HepG2 (cell line): ENCODE data around the gene POLR3H. TPM values are rescaled to one million over a fixed set of nuclear protein-coding genes. Genes with fewer than 3 reads are reported as not detected.

Experiments used
- ATAC-seq: fragments of 200-7000 bp; cut with Tn5 transposase; 3 replicates; pipeline ENCODE4 v1.9.1; 2020; ENCODE audit warnings: mild to moderate bottlenecking, moderate library complexity
- BruUV-seq: library from RNA; stranded (reverse); fragments of 400-500 nt; replicated peaks from 2 replicates; lab custom pipeline; 2021; lab: Mats Ljungman, UMichigan
- CTCF ChIA-PET: fragments of 300-600 bp; formaldehyde crosslinking; extraction: SDS; loops from one replicate; lab custom pipeline; 2021; ENCODE audit warnings: low total read pairs, inconsistent platforms, low intra/inter-chr PET ratio; lab: Yijun Ruan, JAX
- POLR2A ChIA-PET: fragments of 350-600 bp; sonication (Branson Sonifier 250); formaldehyde crosslinking; loops from one replicate; lab custom pipeline; 2020; ENCODE audit warnings: antibody characterized with exemption, inconsistent platforms; lab: Yijun Ruan, JAX
- DNase-seq: peaks from one replicate; pipeline ENCODE4 v3.0.0-alpha.2; 2015; ENCODE audit warnings: low spot score
- FAIRE-seq: peaks from 3 replicates; lab custom pipeline; 2011; peaks lifted over from hg19 to GRCh38; lab: Jason Lieb, UNC
- H2AFZ ChIP-seq: one replicate; pipeline ENCODE4 v1.6.1; 2011; ENCODE audit warnings: low read length, inconsistent platforms
- H3K27ac ChIP-seq: fragments of 300-600 bp; 3 replicates; pipeline ENCODE4 v1.8.0; 2011; ENCODE audit warnings: mixed run types, mild to moderate bottlenecking, mixed read lengths, low read length, inconsistent platforms; ENCODE audit not compliant: insufficient read depth; ENCODE audit errors: extremely low read length
- H3K27me3 ChIP-seq, 2 experiments: fragments of 200-600 bp in 1 of 2; 2 replicates in 1 of 2; 3 replicates in 1 of 2; pipeline versions ENCODE4 v1.6.0 to v1.8.0; 2011; ENCODE audit warnings: low read length in 2 of 2, mild to moderate bottlenecking in 2 of 2, moderate library complexity in 2 of 2, inconsistent platforms in 1 of 2; ENCODE audit not compliant: insufficient read depth in 2 of 2, control insufficient read depth in 1 of 2
- H3K36me3 ChIP-seq, 2 experiments: fragments of 200-600 bp in 1 of 2; replicated peaks in 1 of 2; 2 replicates in 1 of 2; 3 replicates in 1 of 2; pipeline versions ENCODE4 v1.5.1 to v1.8.0; 2011; ENCODE audit warnings: low read length in 2 of 2, inconsistent platforms in 1 of 2; ENCODE audit not compliant: insufficient read depth in 2 of 2, control insufficient read depth in 1 of 2
- H3K4me1 ChIP-seq: 2 replicates; pipeline ENCODE4 v1.5.1; 2012; ENCODE audit warnings: low read length, inconsistent platforms; ENCODE audit not compliant: insufficient read depth
- H3K4me2 ChIP-seq: 2 replicates; pipeline ENCODE4 v1.6.0; 2011; ENCODE audit warnings: low read depth, low read length, inconsistent platforms
- H3K4me3 ChIP-seq, 3 experiments: fragments of 200-600 bp in 1 of 3; sonication (generic), shearing (Covaris generic) in 1 of 3; replicated peaks in 1 of 3; 2 replicates each; pipeline ENCODE4 v1.5.1; 2011 to 2016; ENCODE audit warnings: low read length in 3 of 3, inconsistent platforms in 2 of 3, low read depth in 2 of 3, mild to moderate bottlenecking in 2 of 3, control low read depth in 1 of 3, mixed read lengths in 1 of 3; ENCODE audit not compliant: insufficient read depth in 1 of 3
- H3K79me2 ChIP-seq: one replicate; pipeline ENCODE4 v1.6.1; 2011; ENCODE audit warnings: low read length, inconsistent platforms; ENCODE audit not compliant: insufficient read depth
- H3K9ac ChIP-seq: 2 replicates; pipeline ENCODE4 v1.6.0; 2011; ENCODE audit warnings: mild to moderate bottlenecking, low read depth, low read length, inconsistent platforms; ENCODE audit not compliant: insufficient read depth
- H3K9me3 ChIP-seq: 2 replicates; pipeline ENCODE4 v1.5.1; 2012; ENCODE audit warnings: mild to moderate bottlenecking, low read length
- H4K20me1 ChIP-seq: 2 replicates; pipeline ENCODE4 v1.6.0; 2011; ENCODE audit warnings: inconsistent platforms, mild to moderate bottlenecking, low read length, moderate library complexity; ENCODE audit not compliant: insufficient read depth
- GZF1 ChIP-seq: sonication (generic); formaldehyde crosslinking; IDR thresholded peaks from 2 replicates; pipeline ENCODE4 v1.5.1; 2020; ENCODE audit warnings: mild to moderate bottlenecking, missing genetic modification reagents
- HOXA7 ChIP-seq: sonication (generic); formaldehyde crosslinking; IDR thresholded peaks from 2 replicates; pipeline ENCODE4 v1.8.1; 2022; ENCODE audit warnings: mild to moderate bottlenecking, missing genetic modification reagents, moderate library complexity
- KIAA2018 ChIP-seq: sonication (generic); formaldehyde crosslinking; IDR thresholded peaks from 2 replicates; pipeline ENCODE4 v1.5.0; 2020; ENCODE audit warnings: mild to moderate bottlenecking, missing genetic modification reagents, borderline replicate concordance
- KLF6 ChIP-seq: IDR thresholded peaks from 2 replicates; pipeline ENCODE4 v1.8.0; 2016; ENCODE audit warnings: missing biosample characterization, missing genetic modification reagents
- MXI1 ChIP-seq: IDR thresholded peaks from 3 replicates; pipeline ENCODE4 v1.6.1; 2012; ENCODE audit warnings: low read depth, low read length, inconsistent platforms, borderline replicate concordance
- SRSF1 ChIP-seq: fragments of 200-400 bp; formaldehyde crosslinking; optimal IDR thresholded peaks from 2 replicates; pipeline ENCODE3; 2017; ENCODE audit warnings: mild to moderate bottlenecking, low read depth, low read length, moderate library complexity
- SSRP1 ChIP-seq: IDR thresholded peaks from 2 replicates; pipeline ENCODE4 v1.6.1; 2016; ENCODE audit warnings: control low read depth
- ZNF101 ChIP-seq: sonication (generic); formaldehyde crosslinking; IDR thresholded peaks from 2 replicates; pipeline ENCODE4 v1.4.0; 2020; ENCODE audit warnings: mild to moderate bottlenecking, low read depth, missing genetic modification reagents, borderline replicate concordance
- ZNF17 ChIP-seq: sonication (generic); formaldehyde crosslinking; IDR thresholded peaks from 2 replicates; pipeline ENCODE4 v1.5.0; 2020; ENCODE audit warnings: mild to moderate bottlenecking, missing genetic modification reagents
- ZNF550 ChIP-seq: sonication (generic); formaldehyde crosslinking; IDR thresholded peaks from 2 replicates; pipeline ENCODE4 v1.4.0; 2020; ENCODE audit warnings: mild to moderate bottlenecking, missing genetic modification reagents, borderline replicate concordance
- ZNF597 ChIP-seq: sonication (generic); formaldehyde crosslinking; IDR thresholded peaks from 2 replicates; pipeline ENCODE4 v1.5.0; 2020; ENCODE audit warnings: missing genetic modification reagents
- ZNF691 ChIP-seq: sonication (generic); formaldehyde crosslinking; IDR thresholded peaks from 2 replicates; pipeline ENCODE4 v1.4.0; 2020; ENCODE audit warnings: missing genetic modification reagents, low read depth, mild to moderate bottlenecking, borderline replicate concordance
- ZSCAN30 ChIP-seq: sonication (generic); formaldehyde crosslinking; IDR thresholded peaks from 2 replicates; pipeline ENCODE4 v1.5.0; 2020; ENCODE audit warnings: mild to moderate bottlenecking, missing genetic modification reagents
- WGBS: methylation state at CpG from one replicate; pipeline ENCODE4 v1.1.6; 2017; ENCODE audit warnings: low lambda C conversion rate; 5-methylcytosine and 5-hydroxymethylcytosine counted together
- in situ Hi-C: cut with HindIII; loops from 2 replicates; pipeline ENCODE4 v1.10.0; 2017; ENCODE audit warnings: low pct_unique_long_range_greater_than_20kb; ENCODE audit not compliant: extremely low pct_ligation_motif_present
- intact Hi-C: fragments of 100-400 bp; cut with micrococcal nuclease; formaldehyde crosslinking; loops from one replicate; pipeline ENCODE4 v1.10.0; 2022; ENCODE audit not compliant: unreplicated experiment
- polyA plus RNA-seq, 8 experiments: library from polyadenylated mRNA; depleted of rRNA in 3 of 8; stranded (reverse) in 7 of 8; unstranded in 1 of 8; fragments of >200 nt; fragmentation: Illumina TruSeq in 4 of 8; extraction: Trizol in 4 of 8; gene quantifications; 2 replicates each; pipeline versions ENCODE4 v1.2.1 to v1.2.3, GENCODE V29; 2011 to 2016; ENCODE audit warnings: low read depth in 4 of 8, missing spikeins in 1 of 8, mixed read lengths in 1 of 8; ENCODE audit not compliant: insufficient read depth in 1 of 8
- total RNA-seq, 5 experiments: library from RNA; depleted of rRNA; stranded (reverse); fragments of >200 nt; fragmentation: Illumina TruSeq; extraction: Trizol; gene quantifications; 2 replicates each; pipeline ENCODE4 v1.2.3, GENCODE V29; 2016; ENCODE audit warnings: low read depth in 1 of 5

POLR3H gene
- total and polyA plus RNA-seq, 2 of the 13 experiments (the other 11 are each of a cell fraction or from before 2014, with no cell fraction given), result 10.3 to 28.6 TPM

DNA sequence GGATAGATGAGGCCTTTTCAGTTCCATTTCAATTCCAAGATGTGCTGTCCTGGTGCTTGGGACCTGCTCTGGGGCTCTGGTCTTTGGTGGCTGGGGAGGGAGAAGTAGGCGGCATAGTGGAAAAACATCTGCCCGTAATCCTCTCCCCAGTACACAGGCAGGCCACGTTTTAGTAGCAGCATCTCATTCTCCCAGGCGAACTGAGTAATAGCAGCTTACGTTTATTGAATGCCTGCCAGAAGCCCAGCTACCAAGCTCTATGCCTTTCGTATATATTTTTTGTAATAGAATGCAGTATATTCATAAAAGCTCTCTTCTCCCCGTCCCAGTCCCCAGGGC lies 63.9 kb downstream of the POLR3H start:
- 92% methylated on average over 6 of the region's 7 CpGs for WGBS
- H3K4me1 ChIP-seq, result peaks cover 11% of the 10 kb centered on the region
- peaks cover 83% of the 10 kb centered on the region for H3K79me2 ChIP-seq
- H3K4me3 ChIP-seq, result no peak overlapping the region
- POLR2A ChIA-PET, result no interaction called here
- H4K20me1 ChIP-seq, result 0 out of 2 replicates have a peak, but pooled peaks cover 7% of the 10 kb centered on the region
- TF ChIP-seq ZSCAN30 (CRISPR knock-in tag) (no peak), ZNF597 (CRISPR knock-in tag) (no peak), SRSF1 (no peak), KLF6 (no peak), MXI1 (no peak), SSRP1 (no peak), ZNF691 (CRISPR knock-in tag) (no peak), ZNF101 (no peak), ZNF550 (CRISPR knock-in tag) (no peak), KIAA2018 (CRISPR knock-in tag) (no peak), GZF1 (CRISPR knock-in tag) (no peak), HOXA7 (CRISPR knock-in tag) (no peak), ZNF17 (CRISPR knock-in tag) (no peak)
- H3K36me3 ChIP-seq, result peaks cover 4 to 11% of the 10 kb centered on the region in 2 experiments; a peak in 4 of 5 replicates
- no peak overlapping the region for H3K9ac ChIP-seq
- no peak for ATAC-seq
- no TSS peak for BruUV-seq
- no peak for DNase-seq
- CTCF ChIA-PET, result no interaction called here
- no peak overlapping the region for H3K4me2 ChIP-seq
- FAIRE-seq, result no peak
- no peak overlapping the region for H2AFZ ChIP-seq
- intact Hi-C loops, result no loop called here
- in situ Hi-C loops, result no loop called here
- H3K27me3 ChIP-seq, result no peaks in the 10 kb centered on the region
- H3K27ac ChIP-seq, result no peak overlapping the region
- no peaks in the 10 kb centered on the region for H3K9me3 ChIP-seq
